Right lobe of liver (tissue), 6 donors: Measurements from ENCODE around the gene CNTNAP1. TPM values are rescaled to one million over a fixed set of nuclear protein-coding genes. Genes with fewer than 3 reads are reported as not detected.
A peak's percentile ranks its signal among the peaks of the same experiment; 100 is the strongest.

ENCODE experiments used
- ATAC-seq, 4 donors: fragments of 200-7000 bp; cut with Tn5 transposase; one replicate each; pipeline ENCODE4 v1.9.1; 2020; ENCODE audit warnings: mild to moderate bottlenecking in 4 of 4, moderate library complexity in 4 of 4
- DNase-seq, 3 donors: peaks; one replicate each; pipeline ENCODE4 v3.0.0-alpha.2; 2020
- H3K27ac ChIP-seq, 3 donors: fragments of 200-600 bp; one replicate each; pipeline ENCODE4 v1.8.0; 2022
- H3K27me3 ChIP-seq, 2 donors: fragments of 200-600 bp; one replicate each; pipeline ENCODE4 v1.8.0; 2022
- H3K36me3 ChIP-seq, 4 donors: fragments of 200-600 bp; sonication (generic) in 1 of 4; one replicate each; pipeline versions ENCODE4 v1.5.1 to v1.8.0; 2017 to 2022; ENCODE audit warnings: control low read depth in 1 of 4
- H3K4me1 ChIP-seq, 4 donors: fragments of 200-600 bp; sonication (generic) in 1 of 4; one replicate each; pipeline versions ENCODE4 v1.5.1 to v1.8.0; 2017 to 2022; ENCODE audit warnings: control low read depth in 1 of 4
- H3K4me3 ChIP-seq, 3 donors: fragments of 200-600 bp; one replicate each; pipeline ENCODE4 v1.8.0; 2022
- H3K9me3 ChIP-seq, 4 donors: fragments of 200-600 bp; sonication (generic) in 1 of 4; one replicate each; pipeline versions ENCODE4 v1.5.1 to v1.8.0; 2017 to 2022; ENCODE audit warnings: control low read depth in 1 of 4
- CTCF ChIP-seq, 4 donors: fragments of 200-600 bp in 3 of 4; fragments of 450-650 bp in 1 of 4; IDR thresholded peaks; one replicate each; pipeline versions ENCODE4 v1.5.1 to v1.8.0; 2016 to 2022; ENCODE audit warnings: antibody characterized with exemption in 4 of 4, mild to moderate bottlenecking in 2 of 4
- POLR2A ChIP-seq: fragments of 450-650 bp; IDR thresholded peaks from one replicate; pipeline ENCODE4 v1.6.1; 2017; ENCODE audit warnings: antibody characterized with exemption, mild to moderate bottlenecking
- WGBS: methylation state at CpG from one replicate; pipeline ENCODE4 v1.1.6; 2018; ENCODE audit warnings: low coverage, low lambda C conversion rate; ENCODE audit not compliant: insufficient coverage; ENCODE audit errors: missing lambda C conversion rate; 5-methylcytosine and 5-hydroxymethylcytosine counted together
- intact Hi-C, 2 donors: fragments of 100-400 bp; cut with DNase I; formaldehyde crosslinking; loops; one replicate each; pipeline versions ENCODE4 v1.11.2 to v1.14.1; 2022
- total RNA-seq, 6 experiments: library from RNA; depleted of rRNA in 2 of 6; stranded (reverse); fragments of >200 nt in 2 of 6; fragmentation: NEBNext Ultra II Directional in 3 of 6; extraction: Animal tissue kit (Norgen Biotek cat#: 25700) in 3 of 6; gene quantifications; one replicate each; pipeline versions ENCODE4 v1.1.0 to v1.2.4, GENCODE V29; 2016 to 2023
- donor health status: DM: no; HTN: yes; CAD: no.
- donor health status: DM: no; HTN: no; CAD: no.
- donor health status: DM: no; HTN: no; CAD: no.
- donor health status: DM: no; HTN: yes; CAD: no.
- donor health status: DM: no; HTN: yes; CAD: no.

The CNTNAP1 gene
- total RNA-seq, 6 experiments from 2014 or later, result 0.42 to 1.8 (median 0.56) TPM

- no peak for DNase-seq
- Histone ChIP-seq H3K4me1 (peaks cover 0 to 32% (median 5%) of the 10 kb centered on the region in 4 donors), H3K9me3 (no peaks in the 10 kb centered on the region), H3K27me3 (no peaks in the 10 kb centered on the region), H3K4me3 (no peak overlapping the region), H3K36me3 (peaks cover 0 to 39% (median 11%) of the 10 kb centered on the region in 4 donors), H3K27ac (no peak overlapping the region)
- 60% methylated on average over 1 of the region's 30 CpGs for WGBS
- intact Hi-C loops, result no loop called here
- TF ChIP-seq POLR2A, result no peak
- no peak for TF ChIP-seq CTCF (IDR thresholded peaks at IDR 0.05)
- no peak for ATAC-seq
Observed at GRCh38 chr17:42673266-42673884, 9.0 kb upstream of the CNTNAP1 start.

GRCh38 chr17:42673885-42674754 lies 8.2 kb upstream of the CNTNAP1 start:
- no peaks in the 10 kb centered on the region for H3K27me3 ChIP-seq
- H3K9me3 ChIP-seq, result no peaks in the 10 kb centered on the region
- peaks cover 0 to 32% (median 6%) of the 10 kb centered on the region in 4 donors for H3K4me1 ChIP-seq
- intact Hi-C loops, result no loop called here
- ATAC-seq (no peak), DNase-seq (no peak)
- peak overlapping the region in 1 of 3 donors; percentile 61 for H3K27ac ChIP-seq
- H3K4me3 ChIP-seq, result peak overlapping the region in 2 of 3 donors; percentile 97
- WGBS, result no CpG with 5 or more reads among the region's 32 CpGs
- peaks cover 0 to 38% (median 11%) of the 10 kb centered on the region in 4 donors for H3K36me3 ChIP-seq
- TF ChIP-seq CTCF (IDR thresholded peaks at IDR 0.05) (peak; percentile 15 to 36 (median 28)), POLR2A (no peak)

GRCh38 chr17:42674755-42675347 lies 7.5 kb upstream of the CNTNAP1 start:
- TF ChIP-seq CTCF (IDR thresholded peaks at IDR 0.05) (no peak), POLR2A (no peak)
- H3K27ac ChIP-seq, result peak overlapping the region in 2 of 3 donors; percentile 61 to 84
- DNase-seq (no peak), ATAC-seq (no peak)
- intact Hi-C loops, result no loop called here
- H3K4me3 ChIP-seq, result peak overlapping the region; percentile 94 to 97 (median 97)
- H3K4me1 ChIP-seq, result peaks cover 0 to 36% (median 9%) of the 10 kb centered on the region in 4 donors
- H3K27me3 ChIP-seq, result no peaks in the 10 kb centered on the region
- 13% methylated on average over 5 of the region's 9 CpGs for WGBS
- peaks cover 0 to 32% (median 11%) of the 10 kb centered on the region in 4 donors for H3K36me3 ChIP-seq
- H3K9me3 ChIP-seq, result no peaks in the 10 kb centered on the region

- no peak for TF ChIP-seq POLR2A
- TF ChIP-seq CTCF (IDR thresholded peaks at IDR 0.05), result no peak
- 1% methylated on average over 12 of the region's 27 CpGs for WGBS
- ATAC-seq, result no peak
- H3K9me3 ChIP-seq, result no peaks in the 10 kb centered on the region
- H3K27me3 ChIP-seq, result no peaks in the 10 kb centered on the region
- H3K27ac ChIP-seq, result peak overlapping the region; percentile 61 to 84 (median 76)
- H3K4me1 ChIP-seq, result peaks cover 0 to 38% (median 9%) of the 10 kb centered on the region in 4 donors
- peak overlapping the region; percentile 94 to 97 (median 97) for H3K4me3 ChIP-seq
- DNase-seq, result peak in 1 of 3 donors; percentile 76
- intact Hi-C loops, result no loop called here
- H3K36me3 ChIP-seq, result peaks cover 0 to 28% (median 10%) of the 10 kb centered on the region in 4 donors
Observed at GRCh38 chr17:42675348-42675964, 6.9 kb upstream of the CNTNAP1 start.
